HG03135 (cell line): ENCODE results near the gene WDR27.

Experiments
- ATAC-seq: cut with Tn5 transposase; IDR thresholded peaks from one replicate; pipeline ENCODE4 v1.9.1; 2021; ENCODE audit warnings: mild to moderate bottlenecking, moderate library complexity; ENCODE audit not compliant: unreplicated experiment

Gene WDR27

GRCh38 chr6:169416249-169416648 lies 285.6 kb downstream of the WDR27 start:
- no peak for ATAC-seq

GRCh38 chr6:169415179-169415578 lies 286.6 kb downstream of the WDR27 start:
- ATAC-seq, result no peak

- no peak for ATAC-seq
These were observed 290.1 kb downstream of the WDR27 start for GRCh38 chr6:169411722-169412121.

GRCh38 chr6:169411296-169411695 lies 290.5 kb downstream of the WDR27 start:
- no peak for ATAC-seq

- no peak for ATAC-seq
These were observed 292.0 kb downstream of the WDR27 start for GRCh38 chr6:169409742-169410312.

GRCh38 chr6:169407325-169407724 lies 294.5 kb downstream of the WDR27 start:
- ATAC-seq, result no peak
